HG03064 (cell line): ENCODE results near the gene MOSPD3.

Experiments
- ATAC-seq: cut with Tn5 transposase; IDR thresholded peaks from one replicate; pipeline ENCODE4 v1.9.1; 2021; ENCODE audit warnings: low read depth; ENCODE audit not compliant: unreplicated experiment

MOSPD3 gene

DNA sequence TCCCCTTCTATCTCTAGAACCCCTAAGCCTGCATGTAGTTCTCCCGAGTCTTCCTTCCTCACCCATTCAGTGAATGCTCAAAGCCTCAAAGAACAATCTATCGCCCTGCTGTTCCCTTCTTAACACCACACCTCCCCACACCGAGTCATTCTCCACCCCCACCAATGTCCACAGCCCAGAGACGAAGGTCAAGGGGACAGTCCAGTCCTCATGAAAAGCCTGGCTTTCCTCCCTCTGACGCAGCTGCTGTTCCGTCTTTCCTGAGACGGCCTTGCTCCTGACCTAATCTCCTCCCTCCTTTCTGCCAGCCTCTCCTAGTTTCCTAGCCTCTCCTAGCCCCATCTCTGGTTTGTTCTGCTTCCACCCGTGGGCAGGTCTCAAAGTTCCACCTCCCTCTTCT lies 9.2 kb downstream of the MOSPD3 start:
- no peak for ATAC-seq

- no peak for ATAC-seq
These were observed 11.8 kb downstream of the MOSPD3 start for GRCh38 chr7:100623951-100624824.

GRCh38 chr7:100626055-100626454 lies 13.7 kb downstream of the MOSPD3 start:
- ATAC-seq, result no peak

GRCh38 chr7:100626530-100627237 lies 14.3 kb downstream of the MOSPD3 start:
- ATAC-seq, result peak; percentile 76

DNA sequence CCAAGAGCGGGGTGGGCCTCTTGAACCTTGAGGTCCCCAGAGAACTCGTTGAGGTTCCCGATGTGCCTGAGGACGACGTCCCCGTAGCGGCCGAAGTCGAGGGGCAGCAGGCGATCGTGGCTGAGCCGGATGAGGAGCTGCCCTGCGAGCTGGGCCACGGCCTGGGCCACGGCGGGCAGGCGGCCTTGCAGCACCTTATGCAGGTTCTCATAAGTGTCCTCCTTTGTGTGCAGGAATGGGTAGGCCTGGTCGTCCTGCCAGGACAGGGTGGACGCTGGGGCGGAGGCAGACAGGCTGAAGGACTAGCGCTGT lies 14.9 kb downstream of the MOSPD3 start:
- ATAC-seq, result no peak

DNA sequence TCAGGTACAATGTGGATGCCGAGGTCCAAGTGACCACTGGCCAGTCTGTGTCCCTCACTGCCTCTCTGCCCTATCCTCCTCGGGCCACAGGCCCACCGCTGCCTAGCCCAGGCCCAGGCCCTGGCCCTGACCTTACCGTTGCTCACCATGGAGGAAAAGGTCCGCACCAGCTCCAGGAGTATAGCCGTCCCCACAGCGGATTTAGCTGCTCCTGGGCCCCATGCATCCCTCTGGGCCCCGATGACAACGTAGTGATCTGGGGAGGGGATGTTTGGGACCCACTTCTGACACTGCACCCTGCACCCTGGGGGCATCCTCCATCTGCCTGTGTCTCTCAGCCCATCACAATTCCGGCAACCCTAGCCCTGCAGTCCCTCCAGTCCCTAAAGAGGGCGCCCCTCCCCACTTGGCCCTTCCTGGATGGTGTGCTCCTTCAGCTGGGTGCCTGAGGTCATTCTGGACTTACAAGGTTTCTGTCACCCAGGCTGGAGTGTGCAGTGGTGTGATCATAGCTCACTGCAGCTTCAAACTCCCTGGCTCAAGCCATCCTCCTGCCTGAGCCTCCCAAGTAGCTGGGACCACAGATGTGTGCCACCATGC lies 16.9 kb downstream of the MOSPD3 start:
- ATAC-seq, result no peak

GRCh38 chr7:100630066-100630465 lies 17.7 kb downstream of the MOSPD3 start:
- ATAC-seq, result no peak

GRCh38 chr7:100632951-100633717 lies 20.8 kb downstream of the MOSPD3 start:
- ATAC-seq, result no peak

DNA sequence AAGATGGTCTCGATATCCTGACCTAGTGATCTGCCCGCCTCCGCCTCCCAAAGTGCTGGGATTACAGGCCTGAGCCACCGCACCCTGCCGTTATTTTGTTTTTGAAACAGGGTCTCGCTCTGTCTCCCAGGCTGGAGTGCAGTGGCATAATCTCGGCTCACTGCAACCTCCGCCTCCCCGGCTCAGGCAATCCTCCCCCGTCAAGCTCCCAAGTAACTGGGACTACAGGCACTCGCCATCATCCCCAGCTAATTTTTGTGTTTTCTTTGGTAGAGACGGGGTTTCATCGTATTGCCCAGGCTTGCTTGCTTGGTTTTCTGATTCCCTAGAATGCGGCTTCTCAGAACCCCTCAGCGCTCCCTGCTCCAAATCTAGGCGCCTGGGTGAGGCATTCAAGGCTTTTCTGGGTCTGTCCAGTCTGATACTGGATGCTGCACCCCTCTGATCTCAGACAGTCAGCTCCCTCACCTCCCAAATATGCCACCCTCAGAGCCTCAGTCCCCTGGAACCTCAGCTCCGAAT lies 27.7 kb downstream of the MOSPD3 start:
- ATAC-seq, result no peak

DNA sequence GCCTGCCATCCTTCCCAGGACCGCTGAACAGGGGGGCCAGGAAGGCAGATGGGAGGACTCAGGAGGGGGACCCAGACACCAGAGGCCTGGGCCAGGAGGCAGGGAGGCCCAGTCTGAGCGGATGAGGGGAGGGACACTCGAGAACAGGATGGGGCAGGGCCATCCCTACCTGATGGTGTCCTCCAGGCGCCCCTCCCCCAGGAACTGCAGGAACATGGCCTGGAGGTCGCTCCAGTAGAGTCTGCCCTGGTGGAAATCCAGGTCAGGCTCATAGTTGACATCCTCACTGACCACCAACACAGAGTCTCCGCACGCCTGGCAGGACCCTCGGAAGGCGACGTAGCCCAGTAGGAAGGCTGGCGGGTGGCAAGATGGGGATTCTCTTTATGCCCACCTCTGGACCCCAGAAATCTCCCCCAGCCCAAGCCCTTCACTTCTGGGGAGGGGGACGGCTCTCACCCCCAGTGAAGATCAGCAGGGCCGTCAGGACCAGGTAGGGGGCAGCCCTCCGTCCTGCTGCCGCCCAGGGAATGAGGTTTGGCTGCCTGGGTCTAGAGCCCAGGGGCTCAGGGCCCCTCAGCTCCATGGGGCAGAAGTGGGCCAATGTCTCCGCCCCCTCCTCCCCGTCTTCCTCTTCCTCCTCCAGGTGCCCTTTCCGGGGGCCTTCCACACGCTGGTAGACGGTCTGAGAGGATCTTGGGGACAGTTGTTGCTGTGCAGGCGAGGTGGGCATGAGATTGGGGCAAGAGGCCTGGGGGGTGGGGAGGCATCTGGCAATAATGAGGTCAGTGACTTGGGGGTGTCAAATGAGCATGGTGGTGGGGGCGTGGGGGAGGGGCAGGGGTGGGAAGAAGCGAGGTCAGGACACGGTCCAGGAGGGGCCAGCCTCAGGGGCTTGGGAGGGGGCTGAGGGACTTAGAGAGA lies 28.4 kb downstream of the MOSPD3 start:
- no peak for ATAC-seq

DNA sequence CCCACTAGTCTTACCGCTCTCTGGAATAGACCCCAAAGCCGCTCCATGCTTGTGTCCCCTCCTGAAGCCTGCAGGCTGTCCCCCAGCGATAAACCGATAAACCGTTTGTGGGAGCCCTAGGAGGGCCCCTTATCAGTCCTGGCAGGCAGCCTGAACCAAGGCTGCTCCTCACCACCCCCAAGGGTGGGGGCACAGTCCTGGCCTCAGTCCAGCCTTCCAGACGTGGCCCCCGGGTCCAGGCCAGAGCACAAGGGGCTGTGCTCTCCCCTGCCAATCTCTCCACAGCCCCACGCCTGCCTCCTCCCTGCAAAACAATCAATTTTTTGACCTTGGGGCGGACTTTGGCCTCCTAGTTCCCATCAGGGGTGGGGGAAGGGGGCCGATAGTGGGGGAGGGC lies 29.1 kb downstream of the MOSPD3 start, which contains the start of gene TFR2:
TSS of gene TFR2 (minus strand) at position 90 of the 397 bp plus-strand sequence. CDS start at position 47, 43 bp downstream.
- ATAC-seq, result no peak

- ATAC-seq, result no peak
These were observed 29.7 kb downstream of the MOSPD3 start for GRCh38 chr7:100641860-100642533.

DNA sequence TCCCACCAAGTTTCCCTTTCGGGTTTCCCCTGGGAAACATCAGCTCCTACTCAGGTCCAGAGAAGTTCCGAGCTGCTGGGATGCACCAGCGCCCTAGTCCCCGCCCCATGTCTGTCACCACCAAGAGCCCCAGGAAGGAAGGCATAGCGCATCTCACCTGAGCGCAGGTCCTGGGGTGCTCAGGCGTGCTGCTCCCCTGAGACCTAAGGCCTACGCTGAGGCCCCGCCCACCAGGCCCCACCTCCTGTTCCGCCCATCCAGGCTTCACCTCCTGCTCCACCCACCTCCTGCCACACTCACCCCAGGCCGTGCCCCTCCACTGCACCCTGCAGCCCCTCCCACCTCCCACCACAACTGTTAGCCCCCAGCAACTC lies 30.2 kb downstream of the MOSPD3 start:
- ATAC-seq, result no peak

DNA sequence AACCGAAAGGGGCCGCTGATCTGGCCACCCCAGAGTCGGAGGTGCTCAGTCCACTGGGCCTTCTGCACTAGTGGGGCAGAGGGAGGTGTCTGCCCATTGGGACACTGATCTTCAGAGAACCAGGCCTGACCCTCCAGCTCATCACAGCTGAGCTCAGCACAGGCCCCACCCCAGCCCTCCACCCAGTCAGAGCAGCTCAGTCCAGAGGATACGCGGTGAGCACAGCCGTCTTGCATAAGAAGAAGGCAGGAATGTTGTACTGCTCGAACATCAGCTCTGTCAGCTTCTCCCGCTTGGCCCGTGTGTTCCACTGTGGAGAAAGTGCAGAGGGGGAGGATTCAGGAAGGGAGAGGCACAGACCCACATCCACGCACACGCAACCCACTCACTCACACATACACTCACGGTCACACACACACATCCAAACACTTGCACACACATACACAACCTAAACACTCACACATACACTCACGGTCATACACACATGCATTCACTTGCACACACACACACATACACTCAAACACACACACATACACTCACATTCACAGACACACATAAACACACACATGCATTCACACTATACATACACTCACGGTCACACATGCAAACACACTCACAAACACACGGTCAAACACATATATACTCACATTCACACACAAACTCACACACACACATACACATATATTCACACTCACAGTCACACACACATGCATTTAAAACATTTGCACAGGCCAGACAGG lies 37.7 kb downstream of the MOSPD3 start:
- ATAC-seq, result no peak

- ATAC-seq, result no peak
These were observed 42.8 kb downstream of the MOSPD3 start for GRCh38 chr7:100654908-100655831.

DNA sequence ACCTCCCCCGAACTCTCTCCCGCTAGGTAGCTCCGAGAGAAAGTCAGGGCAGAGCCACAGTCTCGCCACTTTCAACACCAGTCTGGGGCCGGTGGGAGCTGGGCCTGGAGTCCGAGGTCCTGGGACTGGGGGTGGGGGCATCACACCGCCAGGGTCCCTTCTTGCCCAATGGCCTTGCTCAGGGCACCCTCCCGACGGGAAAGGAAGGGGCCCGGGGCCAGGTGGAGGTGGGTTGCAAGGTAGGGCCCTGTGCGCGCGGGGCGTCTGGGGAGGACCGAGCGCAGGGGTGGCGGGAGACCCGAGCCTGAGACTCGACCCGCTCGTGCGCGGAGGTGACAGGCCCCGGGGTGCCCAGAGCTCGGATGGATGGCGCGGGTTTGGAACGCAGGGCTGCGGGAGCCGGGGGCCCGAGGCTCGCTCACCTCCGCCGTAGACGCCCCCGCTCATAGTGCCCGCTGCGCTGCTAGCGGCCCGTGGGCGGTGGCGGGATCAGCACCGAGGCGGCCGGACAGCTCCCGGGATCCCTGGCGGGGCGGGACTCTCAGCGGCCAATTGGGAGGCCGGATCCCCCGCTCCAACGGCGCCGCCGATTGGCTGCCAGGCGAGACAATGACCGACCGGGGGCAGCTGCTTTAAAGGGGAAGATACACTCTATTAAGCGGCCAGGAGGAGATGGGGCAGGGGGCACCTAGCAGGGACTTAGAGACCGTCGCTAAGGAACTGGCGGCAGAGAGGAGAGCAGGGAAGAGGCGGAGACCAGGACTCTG lies 43.8 kb downstream of the MOSPD3 start, which contains the start of gene ACTL6B:
TSS of gene ACTL6B (minus strand) at position 541 of the 767 bp plus-strand sequence. CDS start at position 447, 94 bp downstream.
- no peak for ATAC-seq
